Hepatocyte (in vitro differentiated cells): ENCODE measurements around the gene RABAC1. TPM values are rescaled to one million over a fixed set of nuclear protein-coding genes. Genes with fewer than 3 reads are reported as not detected.
A peak's percentile ranks its signal among the peaks of the same experiment; 100 is the strongest.

ENCODE experiments used
- DNase-seq: peaks from one replicate; pipeline ENCODE4 v3.0.0-alpha.2; 2016; ENCODE audit warnings: low spot score
- H2AFZ ChIP-seq: fragments of 200-600 bp; sonication (generic); 2 replicates; pipeline ENCODE4 v1.6.0; 2016; ENCODE audit warnings: antibody characterized with exemption, mild to moderate bottlenecking
- H3K27ac ChIP-seq: fragments of 200-600 bp; sonication (generic); 2 replicates; pipeline ENCODE4 v1.5.1; 2016; ENCODE audit warnings: mild to moderate bottlenecking
- H3K27me3 ChIP-seq: fragments of 200-600 bp; sonication (generic); 2 replicates; pipeline ENCODE4 v1.6.1; 2016
- H3K36me3 ChIP-seq: fragments of 200-600 bp; sonication (generic); replicated peaks from 2 replicates; pipeline ENCODE4 v1.5.1; 2016; ENCODE audit warnings: low read depth; ENCODE audit not compliant: insufficient read depth
- H3K4me1 ChIP-seq: fragments of 200-600 bp; sonication (generic); 2 replicates; pipeline ENCODE4 v1.5.1; 2016; ENCODE audit warnings: mild to moderate bottlenecking, moderate library complexity; ENCODE audit not compliant: insufficient read depth
- H3K4me2 ChIP-seq: fragments of 200-600 bp; sonication (generic); 2 replicates; pipeline ENCODE4 v1.6.0; 2016
- H3K4me3 ChIP-seq: fragments of 200-600 bp; sonication (generic); 2 replicates; pipeline ENCODE4 v1.5.1; 2016; ENCODE audit warnings: mild to moderate bottlenecking
- H3K79me2 ChIP-seq: fragments of 200-600 bp; sonication (generic); 2 replicates; pipeline ENCODE4 v1.6.0; 2017; ENCODE audit warnings: mild to moderate bottlenecking
- H3K9me2 ChIP-seq: fragments of 200-600 bp; sonication (generic); replicated peaks from 2 replicates; pipeline ENCODE4 v1.6.0; 2017; ENCODE audit warnings: mild to moderate bottlenecking; ENCODE audit not compliant: insufficient read depth
- H3K9me3 ChIP-seq: fragments of 200-600 bp; sonication (generic); 2 replicates; pipeline ENCODE4 v1.5.1; 2016; ENCODE audit warnings: low read depth, mild to moderate bottlenecking
- H4K20me1 ChIP-seq: fragments of 200-600 bp; sonication (generic); 2 replicates; pipeline ENCODE4 v1.6.0; 2016; ENCODE audit warnings: mild to moderate bottlenecking; ENCODE audit not compliant: insufficient read depth, poor library complexity, severe bottlenecking
- EZH2 ChIP-seq: fragments of 200-600 bp; sonication (generic); IDR thresholded peaks from 2 replicates; pipeline ENCODE4 v1.6.1; 2016; ENCODE audit warnings: antibody characterized with exemption, mild to moderate bottlenecking, borderline replicate concordance
- EZH2phosphoT487 ChIP-seq: fragments of 200-600 bp; sonication (generic); IDR thresholded peaks from one replicate; pipeline ENCODE4 v1.6.1; 2018; ENCODE audit warnings: antibody characterized with exemption, mild to moderate bottlenecking, low read depth, moderate library complexity; ENCODE audit not compliant: unreplicated experiment, severe bottlenecking
- WGBS: methylation state at CpG from one replicate; pipeline ENCODE4 v1.1.6; 2016; ENCODE audit warnings: low lambda C conversion rate; ENCODE audit errors: missing lambda C conversion rate; 5-methylcytosine and 5-hydroxymethylcytosine counted together
- polyA plus RNA-seq: library from polyadenylated mRNA; unstranded; fragments of >200 nt; fragmentation: Nextera tagmentation; extraction: Ambion mirVana; gene quantifications from 2 replicates; pipeline ENCODE4 v1.2.1, GENCODE V29; 2016
- total RNA-seq: library from RNA; depleted of rRNA; stranded (reverse); fragments of >200 nt; gene quantifications from 2 replicates; pipeline ENCODE4 v1.2.3, GENCODE V29; 2014
- TF ChIP-seq, protein P1 (sequence below): fragments of 200-600 bp; sonication (generic); IDR thresholded peaks from 2 replicates; pipeline ENCODE4 v1.5.1; 2016; ENCODE audit warnings: antibody characterized with exemption, mild to moderate bottlenecking; ENCODE audit not compliant: poor library complexity

Gene RABAC1
- total and polyA plus RNA-seq, 2 experiments from 2014 or later = 203 to 395 TPM

- DNase-seq = no peak
- TF ChIP-seq EZH2phosphoT487 (no peak), EZH2 (peak; percentile 43)
- TF ChIP-seq, protein P1, sequence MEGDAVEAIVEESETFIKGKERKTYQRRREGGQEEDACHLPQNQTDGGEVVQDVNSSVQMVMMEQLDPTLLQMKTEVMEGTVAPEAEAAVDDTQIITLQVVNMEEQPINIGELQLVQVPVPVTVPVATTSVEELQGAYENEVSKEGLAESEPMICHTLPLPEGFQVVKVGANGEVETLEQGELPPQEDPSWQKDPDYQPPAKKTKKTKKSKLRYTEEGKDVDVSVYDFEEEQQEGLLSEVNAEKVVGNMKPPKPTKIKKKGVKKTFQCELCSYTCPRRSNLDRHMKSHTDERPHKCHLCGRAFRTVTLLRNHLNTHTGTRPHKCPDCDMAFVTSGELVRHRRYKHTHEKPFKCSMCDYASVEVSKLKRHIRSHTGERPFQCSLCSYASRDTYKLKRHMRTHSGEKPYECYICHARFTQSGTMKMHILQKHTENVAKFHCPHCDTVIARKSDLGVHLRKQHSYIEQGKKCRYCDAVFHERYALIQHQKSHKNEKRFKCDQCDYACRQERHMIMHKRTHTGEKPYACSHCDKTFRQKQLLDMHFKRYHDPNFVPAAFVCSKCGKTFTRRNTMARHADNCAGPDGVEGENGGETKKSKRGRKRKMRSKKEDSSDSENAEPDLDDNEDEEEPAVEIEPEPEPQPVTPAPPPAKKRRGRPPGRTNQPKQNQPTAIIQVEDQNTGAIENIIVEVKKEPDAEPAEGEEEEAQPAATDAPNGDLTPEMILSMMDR = no peak
- Histone ChIP-seq H3K9me3 (no peaks in the 10 kb centered on the region), H3K4me3 (peak within 1 kb of the TSS; percentile 70), H3K36me3 (no peaks in the 10 kb centered on the region), H3K4me2 (peak within 1 kb of the TSS; percentile 100), H3K4me1 (peaks cover 11% of the 10 kb centered on the region), H3K9me2 (no peaks in the 10 kb centered on the region), H3K79me2 (no peaks in the 10 kb centered on the region), H3K27me3 (peaks cover 90% of the 10 kb centered on the region), H3K27ac (no peak within 1 kb of the TSS), H2AFZ (peak within 1 kb of the TSS; percentile 66), H4K20me1 (no peaks in the 10 kb centered on the region)
- 2% methylated on average over 17 of the region's 49 CpGs for WGBS
Measured at GRCh38 chr19:41928221-41928683, 30.9 kb downstream of the RABAC1 start, which contains the start of gene ERFL. TSS of gene ERFL (minus strand) at chr19:41928449. CDS start at chr19:41912919, 15,530 bp downstream.

DNA sequence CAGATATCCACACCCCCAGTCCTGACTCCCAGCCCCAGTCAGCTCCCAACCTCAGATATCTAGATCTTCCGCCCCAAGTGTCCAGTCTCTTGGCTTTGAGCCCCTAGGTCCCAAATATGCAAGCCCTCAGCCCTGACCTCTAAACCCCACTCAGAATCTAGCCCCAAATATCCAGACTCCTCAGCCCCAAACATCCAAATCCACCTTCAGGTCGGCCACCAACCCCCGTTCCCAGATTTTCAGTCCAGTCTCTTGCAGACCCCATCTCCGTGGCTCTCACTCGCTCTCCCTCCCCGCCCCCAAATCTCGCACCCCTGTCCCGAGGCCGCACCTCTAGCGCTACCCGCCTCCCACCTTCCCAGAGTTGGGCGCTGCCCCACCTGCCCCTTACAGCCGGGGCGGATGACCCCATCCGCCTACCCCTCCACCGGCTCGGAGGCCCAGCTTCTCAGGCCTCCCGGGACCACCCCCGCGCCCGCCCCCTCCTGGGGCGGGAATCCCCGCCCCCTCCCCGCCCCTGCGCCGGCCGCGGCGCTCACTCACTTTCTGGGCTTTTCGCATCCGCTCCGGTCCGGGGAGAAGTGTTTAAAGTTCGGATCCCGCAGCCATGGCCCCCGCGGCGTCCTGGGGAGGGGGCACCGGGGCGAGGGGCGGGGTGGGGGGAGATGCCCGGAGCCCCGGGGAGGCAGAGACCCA lies 31.5 kb downstream of the RABAC1 start:
- Histone ChIP-seq H3K9me3 (no peaks in the 10 kb centered on the region), H3K27me3 (peaks cover 90% of the 10 kb centered on the region), H3K36me3 (no peaks in the 10 kb centered on the region), H3K79me2 (no peaks in the 10 kb centered on the region), H3K4me2 (peak overlapping the region; percentile 100), H3K4me3 (peak overlapping the region; percentile 70), H3K9me2 (no peaks in the 10 kb centered on the region), H2AFZ (peak overlapping the region; percentile 66), H4K20me1 (no peaks in the 10 kb centered on the region), H3K4me1 (peaks cover 11% of the 10 kb centered on the region), H3K27ac (no peak overlapping the region)
- no peak for TF ChIP-seq EZH2phosphoT487
- TF ChIP-seq, protein P1 = no peak
- no peak for TF ChIP-seq EZH2
- 13% methylated on average over 16 of the region's 43 CpGs for WGBS
- DNase-seq = no peak

DNA sequence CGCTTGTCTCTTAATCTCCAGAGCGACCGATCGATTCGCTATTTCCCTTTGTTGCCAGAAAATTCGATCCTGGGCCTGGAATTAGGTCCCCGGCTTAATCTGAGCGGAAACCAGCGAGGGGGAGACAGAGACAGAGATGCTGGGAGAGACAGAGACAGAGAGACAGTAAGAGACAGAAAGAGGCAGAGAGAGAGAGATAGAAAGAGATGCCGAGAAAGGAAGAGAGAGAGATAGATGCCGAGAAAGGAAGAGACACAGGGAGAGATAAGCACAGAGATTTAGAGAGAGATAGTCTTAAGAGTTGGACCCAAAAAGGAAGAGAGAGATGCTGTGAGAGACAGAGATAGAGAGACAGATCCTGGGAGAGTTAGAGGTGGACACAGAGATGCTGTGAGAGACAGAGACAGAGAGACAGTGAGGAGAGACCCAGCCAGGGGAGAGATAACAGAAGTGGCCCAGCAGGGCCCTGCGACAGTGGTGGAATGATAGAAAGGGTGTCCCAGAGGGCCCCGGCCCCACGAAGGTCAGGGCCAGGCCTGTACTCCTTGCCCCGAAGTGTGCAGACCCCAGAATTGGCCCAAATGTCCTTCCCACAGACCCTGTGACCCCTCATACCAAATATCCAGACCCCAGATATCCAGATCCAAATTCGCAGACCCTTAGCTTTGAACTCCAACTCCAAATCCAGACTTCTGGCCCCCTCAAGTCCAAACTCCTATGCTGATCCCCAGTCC lies 32.2 kb downstream of the RABAC1 start:
- Histone ChIP-seq H3K79me2 (no peaks in the 10 kb centered on the region), H3K9me3 (no peaks in the 10 kb centered on the region), H3K27me3 (peaks cover 90% of the 10 kb centered on the region), H3K4me3 (no peak overlapping the region), H3K4me2 (no peak overlapping the region), H3K27ac (no peak overlapping the region), H3K9me2 (no peaks in the 10 kb centered on the region), H3K36me3 (no peaks in the 10 kb centered on the region), H2AFZ (no peak overlapping the region), H4K20me1 (no peaks in the 10 kb centered on the region), H3K4me1 (peaks cover 11% of the 10 kb centered on the region)
- no peak for DNase-seq
- TF ChIP-seq EZH2phosphoT487 (no peak), EZH2 (peak; percentile 5)
- 52% methylated on average over 16 of the region's 16 CpGs for WGBS
